Neural cell (in vitro differentiated cells): Measurements from ENCODE around the gene ERC2.

Experiments
- CTCF ChIP-seq: fragments of 450-650 bp; IDR thresholded peaks from 2 replicates; pipeline ENCODE4 v1.5.1; 2014; ENCODE audit warnings: antibody characterized with exemption, mild to moderate bottlenecking, moderate library complexity; ENCODE audit not compliant: poor library complexity, severe bottlenecking
- EZH2 ChIP-seq: fragments of 200-600, 300-800 bp; shearing (Covaris generic), sonication (generic); IDR thresholded peaks from 2 replicates; pipeline ENCODE4 v1.6.1; 2014; ENCODE audit warnings: antibody characterized with exemption, low read length, borderline replicate concordance, mild to moderate bottlenecking; ENCODE audit not compliant: insufficient read depth, poor library complexity, severe bottlenecking

- TF ChIP-seq CTCF (no peak), EZH2 (no peak)
Measured at GRCh38 chr3:56295161-56295560, 173.1 kb downstream of the ERC2 start.
